ENCODE results near the gene PDGFD.

PDGFD gene

GRCh38 chr11:103872748-103873147 is 291.2 kb downstream of the PDGFD start:
- no peak for DNase-seq

GRCh38 chr11:103871923-103872551 is 291.9 kb downstream of the PDGFD start:
- no peak for DNase-seq

- DNase-seq: no peak
Measured at GRCh38 chr11:103870821-103871309, 293.1 kb downstream of the PDGFD start.

GRCh38 chr11:103867481-103867880 is 296.5 kb downstream of the PDGFD start:
- no peak for DNase-seq

DNA sequence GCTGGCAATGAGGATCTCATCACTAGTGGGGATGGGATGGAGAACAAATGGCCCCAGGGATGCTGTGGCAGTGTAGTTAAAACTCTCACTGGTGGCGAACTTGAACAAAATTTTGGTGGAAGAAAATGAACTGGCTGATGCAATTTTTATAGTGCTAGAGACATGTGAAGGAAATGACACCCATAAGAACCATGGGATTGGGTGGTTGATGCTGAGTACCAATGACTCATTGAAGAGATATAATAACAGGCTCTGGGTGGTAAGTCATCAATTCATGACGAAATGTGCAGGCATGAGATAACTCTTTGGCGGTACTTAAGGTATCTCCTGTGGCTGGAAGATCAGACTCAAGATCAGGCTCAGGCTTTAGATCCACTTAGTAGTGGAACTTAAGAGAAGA is 300.4 kb downstream of the PDGFD start:
- DNase-seq: no peak

DNA sequence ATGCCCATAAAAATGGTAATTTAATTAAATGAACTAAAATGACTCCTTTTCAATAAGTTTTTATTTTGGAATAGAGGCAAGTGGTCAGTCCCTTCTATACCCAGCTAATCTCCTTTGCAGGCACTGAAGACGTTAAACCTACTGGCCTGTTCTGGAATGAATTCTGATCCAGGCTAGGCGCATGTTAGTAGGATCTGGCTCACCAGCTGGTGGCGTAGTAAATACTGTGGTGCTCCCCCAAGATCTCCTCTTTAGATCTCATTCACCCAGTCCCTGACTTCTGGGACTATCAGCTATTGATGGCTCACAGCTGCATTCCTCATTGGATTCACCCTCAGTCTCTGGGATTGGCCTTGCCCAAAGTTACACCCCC is 301.2 kb downstream of the PDGFD start:
- no peak for DNase-seq

- no peak for DNase-seq
Measured at GRCh38 chr11:103862094-103862801, 301.7 kb downstream of the PDGFD start.
